Measurements from ENCODE around the gene F7.
A peak's percentile ranks its signal among the peaks of the same experiment; 100 is the strongest.
"Not testable (repeated sequence)": the region's sequence is repeated elsewhere in the genome, so short reads cannot be mapped to it uniquely, and the experiment has no call there.

The F7 gene

DNA sequence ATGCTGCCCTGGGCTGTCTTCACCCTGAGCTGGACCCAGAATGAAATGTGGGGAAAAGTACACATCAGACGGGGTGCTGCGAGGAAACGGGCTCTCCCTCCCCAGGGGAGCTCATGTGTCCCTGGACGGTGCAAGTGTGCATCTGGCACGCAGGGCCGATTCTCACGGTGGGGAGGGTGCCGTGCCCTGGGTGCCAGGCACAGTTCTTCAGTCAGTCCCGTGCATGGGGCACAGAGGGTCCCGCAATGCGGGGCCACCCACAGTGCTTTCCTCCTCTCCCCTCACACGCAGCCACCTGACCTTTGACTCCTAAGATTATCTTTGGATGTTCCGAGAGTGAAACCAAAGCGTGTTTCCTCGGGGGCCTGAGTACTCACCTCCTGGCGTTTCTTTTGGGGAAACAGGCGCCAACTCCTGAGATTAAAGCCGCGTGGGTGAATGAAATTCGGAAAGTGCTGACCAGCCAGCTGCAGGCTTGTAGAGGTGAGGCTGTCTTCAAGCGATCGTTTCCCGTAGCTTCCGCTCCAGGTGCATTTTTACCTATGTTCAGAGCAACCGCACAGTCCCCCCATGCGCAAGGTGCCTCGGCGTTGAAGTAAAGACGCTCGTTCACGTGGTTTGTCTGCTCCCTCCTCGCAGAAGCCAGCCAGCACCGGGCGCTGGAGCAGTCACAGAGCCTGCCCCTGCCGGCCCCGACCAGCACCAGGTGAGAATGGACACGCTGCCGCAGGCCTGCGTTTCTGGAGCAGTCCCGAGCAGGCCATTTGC, 17.5 kb upstream of the F7 start:
- no peak for DNase-seq

DNA sequence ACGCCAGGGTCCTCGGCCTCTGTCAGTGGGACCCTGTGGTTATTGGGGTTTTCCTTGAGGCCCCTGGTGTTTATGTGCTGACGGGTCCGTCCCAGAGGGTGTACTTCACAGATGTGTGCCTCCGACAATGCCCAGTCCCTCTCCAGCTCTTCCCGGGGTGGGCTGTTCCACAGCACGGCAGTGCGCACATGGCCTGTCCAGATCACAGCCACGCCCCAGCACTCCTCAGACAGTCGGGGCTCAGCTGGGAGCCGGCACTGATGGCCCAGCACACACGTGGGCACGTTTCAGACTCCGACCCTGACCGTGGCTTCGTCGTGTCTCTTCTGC, 16.9 kb upstream of the F7 start:
- DNase-seq: no peak

DNA sequence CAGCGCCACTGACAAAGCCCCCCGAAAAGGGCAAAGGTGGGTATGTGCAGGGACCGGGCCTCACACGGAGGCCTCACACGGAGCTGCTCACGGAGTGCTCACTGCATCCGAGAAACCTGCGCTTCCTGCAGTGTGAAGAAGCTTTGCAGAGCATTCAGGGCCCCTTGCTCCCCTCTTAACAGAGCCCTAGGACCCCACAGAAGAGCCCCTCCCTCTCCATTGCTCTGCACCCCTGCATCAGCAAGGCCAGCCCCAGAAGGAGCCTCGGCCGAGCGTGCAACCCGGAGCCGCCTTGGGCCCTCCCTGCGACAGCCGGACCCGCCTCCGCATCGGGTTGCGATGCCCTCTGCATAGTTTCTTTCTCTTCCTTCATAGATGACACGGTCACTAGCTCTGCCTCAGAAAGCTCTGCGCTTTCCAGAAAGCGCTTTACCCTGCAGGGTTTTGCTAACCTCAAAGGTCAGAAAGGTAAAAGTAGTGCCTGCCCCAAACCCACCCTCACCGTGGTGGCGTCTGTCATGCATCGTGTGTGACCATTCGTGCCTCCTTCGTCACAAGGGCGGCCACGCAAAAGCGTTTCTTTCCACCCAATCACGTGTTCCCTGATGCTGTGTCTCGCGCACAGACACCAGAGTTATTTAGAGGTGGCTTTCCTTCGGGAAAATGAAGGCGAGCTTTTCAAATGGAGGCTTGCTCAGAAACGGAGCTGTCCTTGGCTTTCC, 15.7 kb upstream of the F7 start:
- no peak for DNase-seq

DNA sequence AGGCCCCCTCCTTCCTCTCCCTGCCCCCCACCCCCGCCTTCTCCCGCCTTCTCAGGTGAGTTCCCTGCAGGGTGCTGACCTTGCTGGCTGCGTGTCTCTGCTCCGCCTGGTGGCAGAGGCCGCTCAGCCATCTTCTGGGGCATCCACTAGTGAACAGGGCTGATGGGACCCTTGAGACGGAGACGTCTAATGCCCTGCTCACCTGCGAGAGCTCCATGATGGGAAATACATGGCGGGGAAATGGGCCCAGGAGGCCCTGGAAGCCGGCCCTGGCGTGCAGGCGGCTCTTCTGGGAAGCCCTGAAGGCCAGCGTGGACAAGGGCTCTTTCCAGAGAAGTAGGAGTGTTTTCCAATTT, 15.2 kb upstream of the F7 start:
- no peak for DNase-seq

DNA sequence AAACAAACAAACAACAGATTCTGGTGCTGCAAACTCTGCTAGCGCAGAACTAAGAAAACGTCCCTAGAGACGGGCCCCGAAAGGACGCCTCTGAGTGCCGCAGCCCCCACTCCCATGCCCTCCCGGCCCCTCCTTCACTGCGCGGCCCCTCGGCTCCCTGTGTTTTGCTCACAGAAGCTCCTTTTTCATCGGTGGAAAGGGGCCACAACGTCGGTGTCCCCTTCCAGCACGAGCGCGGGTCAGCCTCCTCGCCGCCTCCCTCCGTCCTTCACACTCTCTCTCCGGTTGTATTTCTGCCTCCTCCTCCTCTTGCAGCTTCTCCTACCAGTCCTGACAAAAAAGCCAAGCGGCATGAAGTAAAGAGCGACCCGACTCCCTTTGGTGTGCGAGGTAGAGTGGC, 14.8 kb upstream of the F7 start:
- DNase-seq: no peak

DNA sequence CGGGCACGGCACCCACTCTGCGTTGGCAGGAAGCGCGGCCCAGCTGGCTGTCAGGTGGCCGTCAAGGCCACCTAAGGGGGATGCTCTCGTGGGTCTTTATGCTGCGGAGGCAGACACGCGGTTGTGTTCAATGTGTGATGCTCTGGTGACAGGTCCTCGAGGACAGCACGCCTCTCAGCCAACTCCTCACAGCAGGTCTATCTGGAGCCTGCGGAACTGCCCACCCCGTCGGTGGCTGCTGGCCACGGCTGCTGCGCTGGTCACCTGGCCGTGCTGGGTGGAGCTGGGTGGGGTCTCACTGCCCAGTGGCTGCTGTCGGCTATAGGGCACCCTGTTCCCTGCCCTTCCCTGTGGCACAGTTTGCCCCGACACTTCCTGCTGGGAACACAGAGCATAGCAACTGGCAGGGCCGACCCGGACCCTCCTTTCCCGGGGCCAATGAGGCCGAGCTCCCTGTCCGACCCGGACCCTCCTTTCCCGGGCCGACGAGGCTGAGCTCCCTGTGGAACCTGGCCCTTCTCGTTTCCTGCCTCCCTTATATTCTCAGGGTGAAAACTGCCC, 14.3 kb upstream of the F7 start:
- no peak for DNase-seq

DNA sequence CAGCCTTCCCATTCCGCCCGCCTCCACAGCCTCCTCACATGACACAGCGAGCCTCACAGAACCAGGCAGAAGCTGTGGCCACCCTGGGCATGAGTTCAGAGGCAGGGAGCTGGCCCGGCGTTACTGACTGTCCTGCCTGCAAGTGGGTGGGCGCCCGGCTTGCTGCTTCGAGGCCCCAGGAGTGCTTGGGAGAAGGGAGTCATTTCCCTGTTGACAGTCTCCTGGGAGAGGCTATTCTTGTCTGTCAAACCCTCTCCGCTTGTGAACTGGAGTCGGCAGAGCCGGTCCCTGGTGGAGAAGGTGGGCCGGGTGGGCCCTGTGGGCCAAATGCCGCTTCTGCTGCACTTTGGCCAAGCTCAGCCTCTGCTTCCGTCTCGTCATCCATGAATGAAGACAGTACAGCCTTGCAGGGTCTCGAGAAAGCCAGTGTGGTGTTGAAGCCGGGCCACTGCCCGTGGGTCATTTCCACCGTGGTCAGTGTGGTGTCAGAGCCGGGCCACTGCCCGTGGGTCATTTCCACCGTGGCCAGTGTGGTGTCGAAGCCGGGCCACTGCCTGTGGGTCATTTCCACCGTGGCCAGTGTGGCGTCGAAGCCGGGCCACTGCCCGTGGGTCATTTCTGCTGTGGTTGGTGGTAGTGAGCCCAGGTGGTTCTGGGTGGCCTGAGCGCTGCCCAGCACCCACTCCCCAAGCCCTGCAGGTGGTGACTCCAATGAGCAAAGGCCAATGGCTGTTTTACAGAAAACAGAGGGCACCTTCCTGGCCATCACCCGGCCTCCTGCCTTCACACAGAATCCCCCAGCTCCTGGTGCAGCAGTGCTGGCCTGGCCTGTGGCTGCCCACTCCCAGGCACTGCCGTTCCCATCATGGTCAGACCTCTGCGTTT, 13.5 kb upstream of the F7 start:
- no peak for DNase-seq

DNA sequence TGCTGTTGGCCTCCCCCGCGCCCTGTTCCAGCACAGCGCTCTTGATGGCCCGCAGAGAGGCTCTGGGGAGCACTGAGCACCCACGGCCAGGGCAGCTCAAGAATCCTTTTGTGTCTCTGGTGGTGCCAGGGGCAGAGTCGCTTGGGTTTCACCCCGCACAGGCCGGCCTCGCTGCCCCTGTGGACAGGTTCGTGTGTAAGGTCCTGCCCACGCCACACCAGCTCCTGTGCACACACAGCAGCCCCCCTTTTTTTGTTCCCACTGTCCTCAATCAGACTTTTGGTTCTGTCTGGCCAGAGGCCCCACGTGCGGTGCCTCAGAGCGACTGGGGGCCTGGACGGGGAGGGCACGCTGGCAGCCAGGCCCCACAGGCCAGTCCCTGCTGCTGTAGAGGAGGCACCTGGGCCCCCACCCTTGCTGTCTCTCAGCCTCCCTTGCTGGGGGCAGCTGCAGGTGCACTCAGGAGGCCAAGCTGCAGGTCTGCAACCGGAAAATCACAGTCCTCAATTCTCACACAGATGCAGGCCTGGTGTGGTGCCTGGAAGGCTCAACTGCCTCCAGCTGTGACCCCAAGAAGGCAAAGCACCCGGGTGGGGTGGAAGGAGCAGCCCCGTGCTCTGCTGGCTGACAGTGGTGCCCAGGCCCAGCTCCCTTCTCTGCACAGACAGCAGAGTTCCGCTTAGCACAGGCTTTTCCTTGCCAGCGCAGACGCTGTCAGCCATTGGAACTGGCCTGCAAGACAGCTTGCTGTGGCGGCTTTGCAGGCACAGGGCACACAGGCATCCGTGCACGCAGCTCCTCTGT, 12.6 kb upstream of the F7 start:
- no peak for DNase-seq

DNA sequence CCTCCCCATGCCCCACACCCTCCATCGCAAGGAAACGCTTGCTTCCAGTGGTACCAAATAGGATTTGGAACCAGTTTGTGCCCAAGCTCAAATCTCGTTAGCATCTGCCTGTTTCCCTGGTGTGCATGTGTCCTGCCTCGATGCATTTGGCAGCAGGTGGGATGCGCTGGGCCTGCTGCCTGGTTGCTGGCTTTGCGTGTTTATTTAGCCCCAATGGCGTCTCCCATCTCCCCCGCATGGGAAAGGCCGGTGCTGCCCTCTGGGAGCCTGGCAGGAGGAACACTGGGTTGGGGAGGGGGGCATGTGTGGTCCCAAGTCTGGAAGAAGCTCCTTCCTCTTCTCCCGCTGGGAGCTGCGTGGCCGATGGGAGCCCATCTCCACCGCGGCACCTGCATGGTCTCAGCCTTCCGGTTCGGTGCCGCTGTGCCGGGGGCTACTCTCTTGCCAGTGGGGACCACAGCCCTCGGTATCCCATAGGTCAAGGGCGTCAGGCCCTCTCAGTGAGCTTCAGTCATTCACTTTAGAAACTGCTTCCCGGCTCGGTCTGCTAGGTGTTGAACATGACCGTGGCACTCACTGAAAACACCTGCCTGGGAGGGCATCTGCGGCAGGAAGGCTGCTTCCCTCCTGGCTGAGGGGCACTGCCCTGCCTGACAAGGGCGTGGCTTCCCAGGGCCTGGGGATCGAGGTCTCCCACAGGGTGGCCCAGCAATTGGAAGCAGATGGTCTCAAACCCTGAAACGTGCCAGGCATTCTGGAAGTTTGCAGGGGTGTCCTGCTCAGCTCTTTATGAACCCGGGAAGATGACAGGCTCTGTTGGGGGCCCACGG, 11.8 kb upstream of the F7 start:
- no peak for DNase-seq

DNA sequence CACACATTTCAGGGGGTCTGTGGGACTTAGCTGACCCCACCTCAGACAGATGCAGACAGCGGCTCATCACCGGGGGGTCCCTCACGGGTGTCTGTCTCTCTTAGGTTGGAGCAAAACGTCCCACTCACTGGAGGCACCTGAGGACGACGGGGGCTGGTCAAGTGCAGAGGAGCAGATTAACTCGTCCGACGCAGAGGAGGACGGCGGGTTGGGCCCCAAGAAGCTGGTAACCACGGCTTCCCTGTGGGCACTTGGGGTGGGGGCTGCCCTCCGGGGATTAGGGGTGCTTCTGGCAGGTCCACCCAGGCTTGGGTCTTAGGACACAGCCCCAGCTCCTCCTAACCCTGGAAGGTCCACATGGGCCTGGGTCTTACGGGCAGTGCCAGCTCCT, 11.2 kb upstream of the F7 start:
- no peak for DNase-seq

DNA sequence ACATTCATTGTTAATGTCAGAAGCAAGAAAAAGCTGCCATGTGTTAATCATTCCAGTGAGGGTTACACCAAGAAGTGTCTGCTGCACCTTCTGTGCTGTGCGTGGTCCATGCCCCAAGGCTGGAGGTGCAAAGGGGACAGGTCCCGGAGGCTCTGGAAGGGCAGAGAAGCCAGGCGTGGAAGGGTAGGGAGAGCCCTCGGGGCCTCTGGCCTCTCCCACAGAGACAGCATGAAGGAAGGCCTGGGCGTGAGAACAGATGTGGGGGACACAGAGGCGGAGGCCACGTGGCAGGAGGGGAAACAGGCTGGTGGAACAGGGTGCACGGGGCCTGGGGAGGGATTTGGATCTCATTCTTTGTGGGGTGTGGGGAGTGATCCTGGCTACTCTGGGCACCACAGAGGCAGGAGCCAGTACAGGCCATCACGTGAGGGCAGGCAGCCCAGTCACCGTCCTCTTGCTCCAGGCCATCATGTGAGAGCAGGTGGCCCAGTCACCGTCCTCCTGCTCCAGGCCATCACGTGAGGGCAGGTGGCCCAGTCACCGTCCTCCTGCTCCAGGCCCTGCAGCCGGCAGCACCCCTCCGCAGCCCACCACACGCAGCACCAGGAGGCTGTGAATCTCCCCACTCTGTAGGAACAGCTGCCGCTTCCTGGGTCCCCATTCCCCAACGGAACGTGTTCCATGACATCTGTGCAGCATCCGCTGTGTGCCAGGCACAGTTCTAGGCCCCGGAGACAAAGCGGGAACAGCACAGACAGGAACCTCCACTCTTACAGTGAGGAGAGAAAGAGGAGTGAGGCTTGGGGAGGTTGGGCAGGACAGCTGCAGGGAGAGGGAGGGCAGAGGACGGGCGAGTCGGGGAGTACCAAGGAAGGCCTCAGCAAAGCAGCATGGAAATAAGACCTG, 10.2 kb upstream of the F7 start:
- no peak for DNase-seq

DNA sequence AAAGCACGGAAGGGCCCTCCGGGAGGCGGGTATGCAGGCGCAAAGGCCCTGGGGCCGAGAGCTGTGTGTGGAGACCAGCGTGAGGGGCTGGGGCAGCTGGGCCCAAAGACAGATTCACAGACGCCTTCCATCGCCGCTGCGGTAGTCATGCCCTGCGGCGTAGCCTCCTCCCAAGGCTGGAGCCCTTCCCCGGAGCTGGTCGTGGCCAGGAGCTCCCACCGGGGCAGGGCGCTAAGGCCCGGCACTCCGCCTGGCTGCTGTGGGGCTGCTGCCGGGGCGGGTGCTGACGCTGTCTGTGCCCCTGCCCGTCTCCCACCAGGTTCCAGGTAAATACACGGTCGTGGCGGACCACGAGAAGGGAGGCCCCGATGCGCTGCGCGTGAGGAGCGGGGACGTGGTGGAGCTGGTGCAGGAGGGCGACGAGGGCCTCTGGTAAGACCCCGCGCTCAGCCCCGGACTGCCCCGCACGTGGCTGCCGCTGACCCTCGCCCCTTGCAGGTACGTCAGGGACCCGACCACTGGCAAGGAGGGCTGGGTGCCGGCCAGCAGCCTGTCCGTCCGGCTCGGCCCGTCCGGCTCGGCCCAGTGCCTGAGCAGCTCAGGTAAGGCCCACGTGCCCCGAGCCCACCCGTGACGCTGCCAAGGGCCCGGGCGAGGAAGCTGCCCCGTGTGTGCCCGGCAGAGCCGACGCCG, 9.4 kb upstream of the F7 start:
- DNase-seq: no peak

DNA sequence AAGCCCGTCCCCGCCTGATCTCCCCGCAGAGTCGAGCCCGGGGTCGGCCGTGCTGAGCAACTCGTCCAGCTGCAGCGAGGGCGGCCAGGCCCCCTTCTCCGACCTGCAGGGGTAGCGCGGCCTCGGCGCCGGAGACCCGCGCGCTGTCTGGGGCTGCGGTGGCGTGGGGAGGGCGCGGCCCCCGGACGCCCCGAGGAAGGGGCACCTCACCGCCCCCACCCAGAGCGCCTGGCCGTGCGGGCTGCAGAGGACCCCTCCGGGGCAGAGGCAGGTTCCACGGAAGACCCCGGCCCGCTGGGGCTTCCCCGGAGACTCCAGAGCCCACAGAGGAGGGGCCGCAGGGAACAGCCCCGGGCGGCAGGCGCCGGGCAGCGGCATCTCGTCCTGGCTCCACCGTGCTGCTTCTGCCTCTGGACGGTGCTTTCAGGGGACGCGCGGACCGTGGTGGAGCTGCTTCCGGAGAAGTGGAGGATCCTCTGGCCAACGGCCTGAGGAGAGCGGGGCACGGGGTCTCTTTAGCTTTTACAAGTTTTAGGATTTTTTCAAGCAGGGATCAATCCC, 8.8 kb upstream of the F7 start:
- no peak for DNase-seq

DNA sequence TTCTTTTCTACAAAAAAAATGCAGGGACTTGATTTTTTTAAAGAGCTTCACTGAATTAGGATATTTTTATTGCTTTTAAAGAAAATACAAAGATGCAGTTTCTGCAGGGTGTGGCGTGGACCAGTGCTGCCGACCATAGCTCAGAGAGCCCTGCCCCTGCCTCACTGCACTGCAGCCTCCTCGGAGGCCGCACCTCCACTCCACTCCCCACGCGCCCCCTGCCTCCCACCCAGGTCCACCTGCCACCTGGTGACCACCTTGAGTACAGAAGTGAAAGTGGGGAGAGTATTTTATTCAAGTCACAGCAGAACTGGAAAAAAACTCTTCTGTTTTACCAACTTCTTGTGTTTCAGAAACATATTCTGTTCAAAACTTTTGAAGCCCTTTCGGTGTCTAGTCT, 7.9 kb upstream of the F7 start:
- DNase-seq: no peak

DNA sequence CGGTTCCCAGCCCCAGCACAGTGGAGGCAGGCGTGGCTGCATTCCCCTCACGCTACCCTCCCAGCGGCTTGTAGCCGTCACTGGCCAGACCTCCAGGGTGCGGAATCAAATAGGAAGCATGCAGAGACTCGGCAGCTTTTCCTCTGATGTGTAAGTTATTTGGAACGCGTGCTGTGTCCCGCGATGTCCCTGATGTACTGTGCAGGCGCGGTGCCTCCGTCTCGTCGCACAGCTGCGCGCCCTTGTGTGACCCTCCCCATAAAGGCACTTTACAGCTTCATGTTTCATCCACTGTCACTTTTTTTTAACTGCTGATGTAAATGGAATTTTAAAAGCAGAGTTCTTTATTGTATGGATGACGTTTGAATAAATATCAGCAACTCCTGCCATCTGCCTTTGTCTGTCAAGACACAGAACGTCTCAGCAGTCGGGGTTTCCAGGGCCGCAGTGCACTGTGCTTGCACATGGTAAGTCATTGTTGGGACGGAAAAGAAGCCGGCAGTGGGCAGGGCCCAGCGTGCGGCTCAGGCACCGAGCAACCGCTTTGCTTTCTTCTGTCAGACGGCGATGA, 7.3 kb upstream of the F7 start:
- peak; percentile 60 for DNase-seq

DNA sequence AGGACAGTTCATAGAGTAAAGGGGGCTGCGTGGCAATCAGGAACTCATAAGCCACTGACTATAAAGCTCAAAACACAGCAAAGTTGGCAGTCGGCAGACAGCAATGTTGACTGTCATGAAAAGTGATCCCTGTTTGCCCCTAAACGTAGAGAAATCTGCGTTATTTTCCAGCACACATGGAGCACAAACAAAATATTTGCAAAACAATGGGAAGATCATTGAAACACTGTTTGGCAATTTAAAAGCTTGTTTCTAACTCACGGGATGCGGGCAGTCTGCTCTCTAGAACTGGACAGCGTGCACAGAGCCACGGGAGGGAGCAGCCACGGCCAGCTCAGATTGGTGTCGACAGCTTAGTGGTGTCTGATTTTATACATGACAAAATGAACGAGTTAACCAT, 6.4 kb upstream of the F7 start:
- no peak for DNase-seq

DNA sequence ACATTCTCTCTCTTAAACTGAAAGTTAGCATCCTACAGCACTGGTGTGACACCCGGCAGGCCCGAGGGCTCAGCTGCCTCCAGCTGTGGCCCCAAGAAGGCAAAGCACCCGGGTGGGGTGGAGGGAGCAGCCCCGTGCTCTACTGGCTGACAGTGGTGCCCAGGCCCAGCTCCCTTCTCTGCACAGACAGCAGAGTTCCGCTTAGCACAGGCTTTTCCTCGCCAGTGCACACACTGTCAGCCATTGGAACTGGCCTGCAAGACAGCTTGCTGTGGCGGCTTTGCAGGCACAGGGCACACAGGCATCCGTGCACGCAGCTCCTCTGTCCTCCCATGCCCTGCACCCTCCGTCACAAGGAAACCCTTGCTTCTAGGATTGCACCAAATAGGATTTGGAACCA, 3.3 kb upstream of the F7 start:
- DNase-seq: not testable (repeated sequence)

DNA sequence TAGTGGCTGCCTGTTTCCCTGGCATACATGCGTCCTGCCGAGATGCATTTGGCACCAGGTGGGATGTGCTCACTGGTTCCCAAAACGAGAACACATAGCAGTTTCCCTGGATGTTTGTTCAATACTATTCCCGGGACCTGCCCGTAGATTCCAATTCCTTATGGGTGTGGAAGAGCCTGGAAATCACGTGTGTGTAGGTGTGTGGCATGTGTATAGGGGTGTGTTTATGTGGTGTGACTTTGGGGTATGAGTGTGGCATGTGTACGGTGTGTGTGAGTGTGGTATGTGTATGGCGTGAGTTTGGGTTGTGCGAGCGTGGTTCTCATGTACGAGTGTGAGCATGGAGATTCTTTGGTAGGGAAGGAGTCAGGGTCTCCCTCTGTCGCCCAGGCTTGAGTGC, 2.9 kb upstream of the F7 start:
- DNase-seq: no peak

DNA sequence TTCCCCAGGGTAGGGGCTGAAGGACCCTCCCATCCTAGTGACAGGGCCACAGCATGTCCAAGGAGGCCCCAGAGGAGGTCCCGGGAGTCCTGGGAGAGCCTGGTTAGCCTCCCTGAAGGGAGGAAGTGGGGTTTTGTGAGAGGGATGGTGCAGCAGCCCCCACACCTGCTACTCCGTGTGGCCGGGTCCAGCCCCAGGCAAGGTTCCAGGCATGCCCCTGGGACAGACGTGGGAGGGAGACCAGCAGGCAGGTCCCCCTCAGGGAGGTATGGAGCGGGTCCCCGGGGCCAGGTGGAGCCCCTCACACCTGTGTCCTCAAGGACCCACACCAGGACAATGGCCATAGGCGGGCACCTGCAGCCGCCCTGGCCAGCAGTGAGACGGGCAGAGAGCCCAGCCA, 1.9 kb upstream of the F7 start:
- DNase-seq: no peak

Data from fibroblast of skin of right quadriceps (primary cell).